Keratinocyte (primary cell): Measurements from ENCODE around the gene AASS.

Experiments
- EZH2 ChIP-seq: IDR thresholded peaks from one replicate; pipeline ENCODE4 v1.6.1; 2012; ENCODE audit warnings: inconsistent platforms, mild to moderate bottlenecking, low read length, moderate library complexity
- TF ChIP-seq, protein P1 (sequence below), 3 experiments: IDR thresholded peaks in 1 of 3; conservative IDR thresholded peaks in 1 of 3; optimal IDR thresholded peaks in 1 of 3; 2 replicates in 2 of 3; 3 replicates in 1 of 3; pipeline versions ENCODE3 to v1.5.1; 2011; ENCODE audit warnings: low read length in 3 of 3, mild to moderate bottlenecking in 3 of 3, moderate library complexity in 2 of 3, control low read depth in 1 of 3, inconsistent platforms in 1 of 3; ENCODE audit not compliant: insufficient read depth in 2 of 3; ENCODE audit errors: extremely low read depth in 1 of 3

DNA sequence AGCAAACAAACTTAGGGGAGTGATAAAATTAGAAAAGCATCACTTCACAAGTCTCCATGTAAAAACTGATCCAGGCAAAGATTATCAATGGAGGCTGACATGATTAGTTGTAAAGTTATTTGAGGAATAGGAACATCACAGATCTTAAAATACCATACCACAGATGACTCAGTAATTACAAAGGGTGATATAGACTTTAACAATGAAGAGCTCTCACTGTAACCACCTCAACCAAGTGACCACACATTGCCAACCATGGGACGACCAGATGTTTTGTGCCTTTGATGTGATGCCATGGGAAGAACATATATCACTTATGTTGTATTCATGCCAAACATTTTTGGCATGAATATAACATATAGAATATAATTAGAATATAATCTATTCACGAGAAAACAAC, 11.7 kb downstream of the AASS start:
- TF ChIP-seq, protein P1, sequence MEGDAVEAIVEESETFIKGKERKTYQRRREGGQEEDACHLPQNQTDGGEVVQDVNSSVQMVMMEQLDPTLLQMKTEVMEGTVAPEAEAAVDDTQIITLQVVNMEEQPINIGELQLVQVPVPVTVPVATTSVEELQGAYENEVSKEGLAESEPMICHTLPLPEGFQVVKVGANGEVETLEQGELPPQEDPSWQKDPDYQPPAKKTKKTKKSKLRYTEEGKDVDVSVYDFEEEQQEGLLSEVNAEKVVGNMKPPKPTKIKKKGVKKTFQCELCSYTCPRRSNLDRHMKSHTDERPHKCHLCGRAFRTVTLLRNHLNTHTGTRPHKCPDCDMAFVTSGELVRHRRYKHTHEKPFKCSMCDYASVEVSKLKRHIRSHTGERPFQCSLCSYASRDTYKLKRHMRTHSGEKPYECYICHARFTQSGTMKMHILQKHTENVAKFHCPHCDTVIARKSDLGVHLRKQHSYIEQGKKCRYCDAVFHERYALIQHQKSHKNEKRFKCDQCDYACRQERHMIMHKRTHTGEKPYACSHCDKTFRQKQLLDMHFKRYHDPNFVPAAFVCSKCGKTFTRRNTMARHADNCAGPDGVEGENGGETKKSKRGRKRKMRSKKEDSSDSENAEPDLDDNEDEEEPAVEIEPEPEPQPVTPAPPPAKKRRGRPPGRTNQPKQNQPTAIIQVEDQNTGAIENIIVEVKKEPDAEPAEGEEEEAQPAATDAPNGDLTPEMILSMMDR (optimal IDR thresholded peaks at IDR 0.05 in 1 of 3, IDR thresholded peaks at IDR 0.05 in 1 of 3, conservative IDR thresholded peaks at IDR 0.05 in 1 of 3; ENCODE audit: extremely low read depth in 1 of 3, insufficient read depth in 2 of 3, low read length in 3 of 3) = no peak
- TF ChIP-seq EZH2 = no peak
